ENCODE data around the gene GPR137C. TPM values are rescaled to one million over a fixed set of nuclear protein-coding genes. Genes with fewer than 3 reads are reported as not detected.
A peak's percentile ranks its signal among the peaks of the same experiment; 100 is the strongest.
"Not testable (repeated sequence)": the region's sequence is repeated elsewhere in the genome, so short reads cannot be mapped to it uniquely, and the experiment has no call there.

Gene GPR137C
- total and polyA plus RNA-seq, 2 of the 4 experiments (the other 2 are of a cell fraction), result 0.72 to 0.91 TPM

- Histone ChIP-seq H3K4me2 (ENCODE audit: low read depth, low read length) (no peak overlapping the region), H3K9me1 (ENCODE audit: insufficient read depth, low read length) (no peaks in the 10 kb centered on the region; the same call in 1 of the 2 replicates), H2BK5ac (ENCODE audit: low read depth, low read length, poor library complexity, severe bottlenecking) (peak overlapping the region; percentile 11), H4K91ac (ENCODE audit: insufficient read depth, low read depth, low read length) (no peak overlapping the region), H3K4me3 (ENCODE audit: insufficient read depth, low read depth, low read length) (no peak overlapping the region), H3K56ac (ENCODE audit: extremely low read depth, insufficient read depth, low read length) (no peak overlapping the region), H4K8ac (ENCODE audit: low read depth in 2 of 2, low read length in 2 of 2) (no peak overlapping the region), H3K4ac (ENCODE audit: low read depth, low read length) (no peak overlapping the region), H3K79me1 (ENCODE audit: low read depth in 1 of 2, low read length in 2 of 2) (no peaks in the 10 kb centered on the region), H3K36me3 (ENCODE audit: control insufficient read depth, insufficient read depth, low read length) (no peaks in the 10 kb centered on the region), H2AK9ac (replicated peaks; ENCODE audit: low read depth, low read length, poor library complexity) (peak overlapping the region; percentile 59), H3K4me1 (ENCODE audit: control insufficient read depth, insufficient read depth, low read length) (peaks cover 2% of the 10 kb centered on the region), H2BK120ac (ENCODE audit: low read depth, low read length) (no peak overlapping the region), H3K18ac (ENCODE audit: low read depth, low read length) (no peak overlapping the region; the same call in 1 of the 2 replicates), H3K14ac (replicated peaks; ENCODE audit: low read depth, low read length) (no peak overlapping the region), H4K20me1 (ENCODE audit: insufficient read depth, low read length) (no peaks in the 10 kb centered on the region), H4K5ac (ENCODE audit: low read depth, low read length) (no peak overlapping the region), H3K27me3 (ENCODE audit: control insufficient read depth, insufficient read depth, low read length) (no peaks in the 10 kb centered on the region), H3K9ac (ENCODE audit: low read depth, low read length) (no peak overlapping the region), H3K27ac (ENCODE audit: insufficient read depth, low read length) (no peak overlapping the region), H2AFZ (replicated peaks; ENCODE audit: low read length, poor library complexity) (no peak overlapping the region), H2BK20ac (ENCODE audit: low read depth, low read length) (no peak overlapping the region), H3K9me3 (ENCODE audit: control insufficient read depth, insufficient read depth, low read length) (peaks cover 2% of the 10 kb centered on the region; the same call in 1 of the 2 replicates), H3K23ac (ENCODE audit: low read depth, low read length) (no peak overlapping the region), H2BK15ac (ENCODE audit: low read depth, low read length) (no peak overlapping the region), H2AK5ac (ENCODE audit: low read depth, low read length) (no peak overlapping the region)
- ATAC-seq (ENCODE audit: low read depth), result peak; percentile 94
- 0% methylated on average over 2 of the region's 2 CpGs; no CpG with 5 or more reads in 1 of the 2 experiments for WGBS, 2 experiments (ENCODE audit: extremely low coverage in 2 of 2, insufficient read length in 1 of 2)
- no TSS peak for BruUV-seq (replicated peaks)
- intact Hi-C loops (cut with micrococcal nuclease) (no loop called here), dilution Hi-C loops (cut with HindIII; ENCODE audit: low sequenced_read_pairs, unreplicated experiment) (no loop called here), in situ Hi-C loops (cut with MboI; ENCODE audit: low sequenced_read_pairs) (no loop called here)
- CTCF ChIA-PET, result no interaction called here
- no peak for TF ChIP-seq CHD1 (IDR thresholded peaks at IDR 0.05; ENCODE audit: low read depth, low read length)
- TF ChIP-seq FOS (IDR thresholded peaks at IDR 0.05; ENCODE audit: low read depth, low read length), result peak; percentile 80
- peak; percentile 87 for DNase-seq
- POLR2A ChIA-PET (ENCODE audit: unreplicated experiment), result no interaction called here
These were observed 10.5 kb downstream of the GPR137C start for GRCh38 chr14:52563120-52563519.

GRCh38 chr14:52568454-52568853, 15.8 kb downstream of the GPR137C start:
- H2AFZ ChIP-seq (replicated peaks; ENCODE audit: low read length, poor library complexity); H2BK20ac ChIP-seq (ENCODE audit: low read depth, low read length); H3K36me3 ChIP-seq (ENCODE audit: control insufficient read depth, insufficient read depth, low read length); H3K18ac ChIP-seq (ENCODE audit: low read depth, low read length); H3K79me1 ChIP-seq (ENCODE audit: low read depth in 1 of 2, low read length in 2 of 2); H2AK5ac ChIP-seq (ENCODE audit: low read depth, low read length); H2BK120ac ChIP-seq (ENCODE audit: low read depth, low read length); H3K56ac ChIP-seq (ENCODE audit: extremely low read depth, insufficient read depth, low read length); CTCF ChIA-PET; dilution Hi-C loops (cut with HindIII; ENCODE audit: low sequenced_read_pairs, unreplicated experiment); H3K27me3 ChIP-seq (ENCODE audit: control insufficient read depth, insufficient read depth, low read length); H4K5ac ChIP-seq (ENCODE audit: low read depth, low read length); in situ Hi-C loops (cut with MboI; ENCODE audit: low sequenced_read_pairs); intact Hi-C loops (cut with micrococcal nuclease); H3K27ac ChIP-seq (ENCODE audit: insufficient read depth, low read length); H3K4me3 ChIP-seq (ENCODE audit: insufficient read depth, low read depth, low read length); ATAC-seq (ENCODE audit: low read depth); H4K20me1 ChIP-seq (ENCODE audit: insufficient read depth, low read length); BruUV-seq (replicated peaks); H4K91ac ChIP-seq (ENCODE audit: insufficient read depth, low read depth, low read length); H2BK15ac ChIP-seq (ENCODE audit: low read depth, low read length); H3K4me1 ChIP-seq (ENCODE audit: control insufficient read depth, insufficient read depth, low read length); H2BK5ac ChIP-seq (ENCODE audit: low read depth, low read length, poor library complexity, severe bottlenecking); H2AK9ac ChIP-seq (replicated peaks; ENCODE audit: low read depth, low read length, poor library complexity); H3K9me3 ChIP-seq (ENCODE audit: control insufficient read depth, insufficient read depth, low read length); H3K4ac ChIP-seq (ENCODE audit: low read depth, low read length); H3K9me1 ChIP-seq (ENCODE audit: insufficient read depth, low read length); POLR2A ChIA-PET (ENCODE audit: unreplicated experiment); H3K14ac ChIP-seq (replicated peaks; ENCODE audit: low read depth, low read length); H3K4me2 ChIP-seq (ENCODE audit: low read depth, low read length); H4K8ac ChIP-seq (ENCODE audit: low read depth in 2 of 2, low read length in 2 of 2); H3K9ac ChIP-seq (ENCODE audit: low read depth, low read length); H3K23ac ChIP-seq (ENCODE audit: low read depth, low read length); DNase-seq: not testable (repeated sequence)
- 100% methylated on average over 1 of the region's 7 CpGs; no CpG with 5 or more reads in 1 of the 2 experiments for WGBS, 2 experiments (ENCODE audit: extremely low coverage in 2 of 2, insufficient read length in 1 of 2)
